Fibroblast of lung (primary cell): ENCODE results near the gene DLL1.

Source experiments
- EZH2 ChIP-seq: IDR thresholded peaks from 2 replicates; pipeline ENCODE4 v1.5.1; 2012; ENCODE audit warnings: low read length, control low read depth, mild to moderate bottlenecking; ENCODE audit errors: missing control alignments
- TF ChIP-seq, protein P1 (sequence below), 2 donors: IDR thresholded peaks in 1 of 2; conservative IDR thresholded peaks in 1 of 2; 1 replicate in 1 of 2; 2 replicates in 1 of 2; pipeline ENCODE4 v1.5.1; 2011 to 2012; ENCODE audit warnings: low read length in 2 of 2, control low read depth in 1 of 2, inconsistent platforms in 1 of 2, low read depth in 1 of 2, mild to moderate bottlenecking in 1 of 2

DNA sequence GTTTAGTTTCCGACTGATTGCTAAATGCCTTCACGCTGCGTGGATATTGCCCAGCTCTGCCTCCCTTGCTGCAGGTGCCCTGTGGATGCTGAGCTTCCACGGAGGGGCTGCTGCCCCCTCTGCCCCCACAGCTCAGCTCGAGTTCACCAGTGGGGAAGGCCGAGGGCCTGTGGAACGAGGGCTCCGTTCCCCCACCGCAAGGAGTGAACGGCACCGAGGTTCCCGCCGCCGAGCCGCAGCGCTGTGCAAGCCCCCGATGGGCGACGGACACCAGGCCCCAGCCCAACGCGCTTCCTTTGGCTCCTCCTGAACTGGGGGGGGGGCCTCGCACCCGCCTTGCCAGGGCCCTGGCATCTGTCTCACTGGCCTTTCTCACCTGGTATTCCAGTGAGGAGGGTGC lies 17.7 kb downstream of the DLL1 start:
- no peak for TF ChIP-seq EZH2
- TF ChIP-seq, protein P1, sequence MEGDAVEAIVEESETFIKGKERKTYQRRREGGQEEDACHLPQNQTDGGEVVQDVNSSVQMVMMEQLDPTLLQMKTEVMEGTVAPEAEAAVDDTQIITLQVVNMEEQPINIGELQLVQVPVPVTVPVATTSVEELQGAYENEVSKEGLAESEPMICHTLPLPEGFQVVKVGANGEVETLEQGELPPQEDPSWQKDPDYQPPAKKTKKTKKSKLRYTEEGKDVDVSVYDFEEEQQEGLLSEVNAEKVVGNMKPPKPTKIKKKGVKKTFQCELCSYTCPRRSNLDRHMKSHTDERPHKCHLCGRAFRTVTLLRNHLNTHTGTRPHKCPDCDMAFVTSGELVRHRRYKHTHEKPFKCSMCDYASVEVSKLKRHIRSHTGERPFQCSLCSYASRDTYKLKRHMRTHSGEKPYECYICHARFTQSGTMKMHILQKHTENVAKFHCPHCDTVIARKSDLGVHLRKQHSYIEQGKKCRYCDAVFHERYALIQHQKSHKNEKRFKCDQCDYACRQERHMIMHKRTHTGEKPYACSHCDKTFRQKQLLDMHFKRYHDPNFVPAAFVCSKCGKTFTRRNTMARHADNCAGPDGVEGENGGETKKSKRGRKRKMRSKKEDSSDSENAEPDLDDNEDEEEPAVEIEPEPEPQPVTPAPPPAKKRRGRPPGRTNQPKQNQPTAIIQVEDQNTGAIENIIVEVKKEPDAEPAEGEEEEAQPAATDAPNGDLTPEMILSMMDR (conservative IDR thresholded peaks at IDR 0.05 in 1 of 2, IDR thresholded peaks at IDR 0.05 in 1 of 2; ENCODE audit: low read depth in 1 of 2, low read length in 2 of 2): no peak
